ENCODE measurements around the gene GNA12. TPM values are rescaled to one million over a fixed set of nuclear protein-coding genes. Genes with fewer than 3 reads are reported as not detected.

The GNA12 gene
- polyA plus RNA-seq, 1 donor (not counting 4 experiments of a cell fraction or from before 2014, with no cell fraction given): 35.5 TPM

GRCh38 chr7:2799253-2799652 is 44.9 kb downstream of the GNA12 start:
- Histone ChIP-seq H3K36me3 (ENCODE audit: control insufficient read depth in 2 of 2, extremely low read depth in 1 of 2, insufficient read depth in 2 of 2, low read length in 2 of 2) (no peaks in the 10 kb centered on the region), H3K9me1 (ENCODE audit: control insufficient read depth, extremely low read depth, insufficient read depth, low read length) (no peaks in the 10 kb centered on the region), H3K9ac (ENCODE audit: control insufficient read depth, extremely low read depth, insufficient read depth, low read length) (no peak overlapping the region), H3K4me1 (ENCODE audit: control insufficient read depth, extremely low read depth, insufficient read depth, low read length) (peaks cover 29% of the 10 kb centered on the region), H2AFZ (ENCODE audit: control insufficient read depth, low read length) (no peak overlapping the region), H3K4me3 (ENCODE audit: control insufficient read depth in 2 of 3, extremely low read depth in 1 of 3, insufficient read depth in 2 of 3, low read depth in 1 of 3, low read length in 3 of 3) (no peak overlapping the region), H3K27ac (ENCODE audit: control insufficient read depth, insufficient read depth, low read length) (no peak overlapping the region), H3K9me3 (ENCODE audit: control insufficient read depth, low read depth, low read length) (no peaks in the 10 kb centered on the region), H3K79me2 (ENCODE audit: control insufficient read depth, insufficient read depth, low read length) (peaks cover 67% of the 10 kb centered on the region), H4K20me1 (ENCODE audit: control insufficient read depth, extremely low read depth, insufficient read depth, low read length) (peaks cover 8% of the 10 kb centered on the region), H3K4me2 (ENCODE audit: control insufficient read depth, extremely low read depth, insufficient read depth, low read depth, low read length) (no peak overlapping the region), H3K27me3 (ENCODE audit: control insufficient read depth, extremely low read depth, insufficient read depth, low read length) (no peaks in the 10 kb centered on the region)
- no peak for DNase-seq (ENCODE audit: low read depth, low spot score)
- dilution Hi-C loops (cut with MboI; ENCODE audit: extremely low pct_ligation_motif_present, low sequenced_read_pairs): no loop called here
- FAIRE-seq: no peak
- TF ChIP-seq, protein P1, sequence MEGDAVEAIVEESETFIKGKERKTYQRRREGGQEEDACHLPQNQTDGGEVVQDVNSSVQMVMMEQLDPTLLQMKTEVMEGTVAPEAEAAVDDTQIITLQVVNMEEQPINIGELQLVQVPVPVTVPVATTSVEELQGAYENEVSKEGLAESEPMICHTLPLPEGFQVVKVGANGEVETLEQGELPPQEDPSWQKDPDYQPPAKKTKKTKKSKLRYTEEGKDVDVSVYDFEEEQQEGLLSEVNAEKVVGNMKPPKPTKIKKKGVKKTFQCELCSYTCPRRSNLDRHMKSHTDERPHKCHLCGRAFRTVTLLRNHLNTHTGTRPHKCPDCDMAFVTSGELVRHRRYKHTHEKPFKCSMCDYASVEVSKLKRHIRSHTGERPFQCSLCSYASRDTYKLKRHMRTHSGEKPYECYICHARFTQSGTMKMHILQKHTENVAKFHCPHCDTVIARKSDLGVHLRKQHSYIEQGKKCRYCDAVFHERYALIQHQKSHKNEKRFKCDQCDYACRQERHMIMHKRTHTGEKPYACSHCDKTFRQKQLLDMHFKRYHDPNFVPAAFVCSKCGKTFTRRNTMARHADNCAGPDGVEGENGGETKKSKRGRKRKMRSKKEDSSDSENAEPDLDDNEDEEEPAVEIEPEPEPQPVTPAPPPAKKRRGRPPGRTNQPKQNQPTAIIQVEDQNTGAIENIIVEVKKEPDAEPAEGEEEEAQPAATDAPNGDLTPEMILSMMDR (optimal IDR thresholded peaks at IDR 0.05 in 1 of 3, IDR thresholded peaks at IDR 0.05 in 1 of 3, conservative IDR thresholded peaks at IDR 0.05 in 1 of 3; ENCODE audit: extremely low read depth in 1 of 3, insufficient read depth in 2 of 3, low read length in 3 of 3): no peak
- no peak for TF ChIP-seq EZH2 (IDR thresholded peaks at IDR 0.05; ENCODE audit: low read length)

- Histone ChIP-seq H3K4me3 (ENCODE audit: control insufficient read depth in 2 of 3, extremely low read depth in 1 of 3, insufficient read depth in 2 of 3, low read depth in 1 of 3, low read length in 3 of 3) (no peak overlapping the region), H2AFZ (ENCODE audit: control insufficient read depth, low read length) (no peak overlapping the region), H3K27me3 (ENCODE audit: control insufficient read depth, extremely low read depth, insufficient read depth, low read length) (no peaks in the 10 kb centered on the region), H3K79me2 (ENCODE audit: control insufficient read depth, insufficient read depth, low read length) (peaks cover 61% of the 10 kb centered on the region), H3K9me3 (ENCODE audit: control insufficient read depth, low read depth, low read length) (no peaks in the 10 kb centered on the region), H3K4me1 (ENCODE audit: control insufficient read depth, extremely low read depth, insufficient read depth, low read length) (peaks cover 25% of the 10 kb centered on the region), H3K27ac (ENCODE audit: control insufficient read depth, insufficient read depth, low read length) (no peak overlapping the region), H4K20me1 (ENCODE audit: control insufficient read depth, extremely low read depth, insufficient read depth, low read length) (peaks cover 8% of the 10 kb centered on the region), H3K4me2 (ENCODE audit: control insufficient read depth, extremely low read depth, insufficient read depth, low read depth, low read length) (no peak overlapping the region), H3K9me1 (ENCODE audit: control insufficient read depth, extremely low read depth, insufficient read depth, low read length) (no peaks in the 10 kb centered on the region), H3K36me3 (ENCODE audit: control insufficient read depth in 2 of 2, extremely low read depth in 1 of 2, insufficient read depth in 2 of 2, low read length in 2 of 2) (no peaks in the 10 kb centered on the region), H3K9ac (ENCODE audit: control insufficient read depth, extremely low read depth, insufficient read depth, low read length) (no peak overlapping the region)
- FAIRE-seq: no peak
- DNase-seq (ENCODE audit: low read depth, low spot score): no peak
- dilution Hi-C loops (cut with MboI; ENCODE audit: extremely low pct_ligation_motif_present, low sequenced_read_pairs): no loop called here
- TF ChIP-seq, protein P1 (optimal IDR thresholded peaks at IDR 0.05 in 1 of 3, IDR thresholded peaks at IDR 0.05 in 1 of 3, conservative IDR thresholded peaks at IDR 0.05 in 1 of 3; ENCODE audit: extremely low read depth in 1 of 3, insufficient read depth in 2 of 3, low read length in 3 of 3): no peak
- no peak for TF ChIP-seq EZH2 (IDR thresholded peaks at IDR 0.05; ENCODE audit: low read length)
These were observed 45.4 kb downstream of the GNA12 start for GRCh38 chr7:2798669-2799068.

All from keratinocyte (primary cell).